NCI-H128 (cell line): ENCODE measurements around the gene TRIM14.
A peak's percentile ranks its signal among the peaks of the same experiment; 100 is the strongest.
"Not testable (repeated sequence)": the region's sequence is repeated elsewhere in the genome, so short reads cannot be mapped to it uniquely, and the experiment has no call there.

Source experiments
- DNase-seq: peaks from one replicate; lab custom pipeline; 2025; ENCODE audit not compliant: unreplicated experiment; lab: John Stamatoyannopoulos, UW

TRIM14 gene

DNA sequence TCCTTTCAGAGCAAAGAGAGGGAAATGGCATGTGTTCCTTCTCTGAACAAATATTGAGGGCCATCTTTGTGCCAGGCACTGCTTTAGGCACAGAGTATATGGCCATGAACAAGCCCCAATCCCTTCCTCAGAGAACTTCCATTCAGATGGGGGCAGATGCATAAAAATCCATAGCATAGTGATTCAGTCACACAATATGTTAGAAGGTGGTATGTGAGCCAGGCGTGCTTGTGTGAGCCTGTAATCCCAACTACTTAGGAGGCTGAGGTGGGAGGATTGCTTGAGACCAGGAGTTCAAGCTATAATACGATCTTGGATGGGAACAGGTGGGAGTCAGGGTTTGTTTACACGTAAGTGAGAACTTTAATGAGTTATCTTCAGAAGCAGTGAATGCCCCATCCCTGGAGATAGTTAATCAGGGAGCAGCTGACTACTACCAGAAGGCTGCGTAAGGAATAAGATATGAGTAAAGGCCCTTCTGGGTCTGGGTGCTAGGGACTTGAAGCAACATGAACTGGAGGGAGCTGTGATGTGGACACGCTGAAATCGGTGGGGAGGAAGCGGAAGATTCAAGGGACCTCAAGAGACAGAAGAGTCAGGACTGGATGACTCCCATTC is 35.3 kb downstream of the TRIM14 start:
- DNase-seq, result no peak

DNA sequence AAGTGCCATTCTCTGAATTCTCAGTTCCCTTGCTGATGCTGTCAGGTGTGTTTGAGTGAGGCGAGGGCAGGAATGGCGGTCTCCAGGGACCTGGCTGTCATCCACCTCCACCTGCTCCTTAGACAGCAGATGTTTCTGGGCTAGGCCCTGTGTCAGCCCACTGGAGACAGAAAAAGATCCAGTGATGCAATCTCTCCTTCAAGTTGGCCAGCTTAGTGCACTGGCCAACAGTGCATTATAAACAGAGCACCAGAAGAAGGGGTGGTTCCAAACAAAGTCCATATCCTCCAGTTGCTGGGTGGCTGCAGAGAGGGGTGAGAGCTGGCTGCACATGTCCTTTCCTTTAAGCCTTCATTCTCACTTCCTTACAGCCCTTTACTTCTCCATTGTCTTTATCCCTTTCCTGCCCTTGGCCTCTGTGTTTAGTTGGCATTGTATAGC is 35.9 kb downstream of the TRIM14 start:
- no peak for DNase-seq

DNA sequence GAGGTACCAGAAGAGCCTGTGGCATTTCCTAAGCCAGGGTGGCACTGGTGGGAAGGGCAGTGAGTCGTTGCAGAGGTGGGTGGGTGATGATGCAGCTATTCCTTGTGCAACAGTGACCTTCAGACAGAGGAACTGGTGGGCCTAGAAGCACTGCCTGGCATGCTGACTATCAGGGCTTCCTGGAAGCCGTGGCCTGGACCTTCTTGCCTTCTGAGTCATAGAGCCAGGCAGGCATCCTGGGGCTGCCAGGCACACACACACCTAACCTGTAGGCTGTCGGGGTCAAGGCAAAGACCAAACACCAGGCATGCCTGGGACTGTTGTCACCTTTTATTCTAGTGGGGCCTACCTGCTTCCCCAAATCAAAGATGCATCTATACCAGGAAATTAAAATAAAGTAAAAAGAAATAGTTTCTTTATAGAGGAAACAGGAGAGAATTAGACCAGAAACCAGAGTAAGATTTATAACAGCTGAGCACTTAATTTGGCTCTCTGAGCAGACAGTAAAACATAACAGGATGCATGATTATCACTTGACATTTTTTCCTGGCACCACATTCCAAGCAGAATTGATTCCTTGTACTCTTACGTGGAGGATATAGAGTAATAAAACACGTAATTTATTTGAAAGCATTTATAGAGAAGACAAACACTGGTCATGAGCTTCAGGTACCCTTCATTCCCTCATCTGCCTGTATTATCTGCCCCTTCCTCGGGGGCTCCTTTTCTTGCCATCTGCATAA is 37.4 kb downstream of the TRIM14 start:
- DNase-seq, result no peak

DNA sequence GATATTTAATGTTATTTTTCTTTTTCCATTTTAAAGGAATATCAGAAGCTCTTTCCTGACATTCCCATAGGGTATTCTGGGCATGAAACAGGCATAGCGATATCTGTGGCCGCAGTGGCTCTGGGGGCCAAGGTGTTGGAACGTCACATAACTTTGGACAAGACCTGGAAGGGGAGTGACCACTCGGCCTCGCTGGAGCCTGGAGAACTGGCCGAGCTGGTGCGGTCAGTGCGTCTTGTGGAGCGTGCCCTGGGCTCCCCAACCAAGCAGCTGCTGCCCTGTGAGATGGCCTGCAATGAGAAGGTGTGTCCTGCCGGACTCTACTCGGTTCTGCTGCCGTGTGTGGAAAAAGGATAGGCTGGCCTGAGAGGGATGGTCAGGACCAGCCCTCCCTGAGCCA is 38.2 kb downstream of the TRIM14 start:
- DNase-seq, result no peak

- DNase-seq, result no peak
Measured at GRCh38 chr9:98080326-98080725, 38.7 kb downstream of the TRIM14 start.

DNA sequence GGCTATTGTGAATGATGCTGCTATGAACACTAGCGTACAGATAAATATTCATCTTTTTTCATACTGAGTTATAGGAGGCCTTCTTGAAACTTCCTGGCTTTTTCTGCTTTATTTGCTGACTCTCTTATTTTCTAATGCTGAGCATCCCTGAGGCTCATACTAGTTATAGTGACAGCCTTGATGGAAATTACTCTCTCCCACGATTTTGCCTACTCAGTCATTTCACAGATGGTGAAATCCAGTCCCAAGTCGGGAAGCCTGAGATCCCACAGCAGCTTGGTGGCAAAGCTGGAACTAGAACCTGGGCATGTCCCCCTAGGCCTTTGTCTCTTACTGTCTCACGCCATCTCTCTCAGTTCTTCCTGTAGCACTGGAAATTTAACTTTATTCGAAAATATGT is 40.1 kb downstream of the TRIM14 start:
- no peak for DNase-seq

- not testable (repeated sequence) for DNase-seq
Measured at GRCh38 chr9:98076514-98076890, 42.5 kb downstream of the TRIM14 start.

- no peak for DNase-seq
Measured at GRCh38 chr9:98075332-98075805, 43.7 kb downstream of the TRIM14 start.

GRCh38 chr9:98074115-98074990 is 44.7 kb downstream of the TRIM14 start:
- DNase-seq, result peak; percentile 17

- DNase-seq, result no peak
Measured at GRCh38 chr9:98071737-98072136, 47.3 kb downstream of the TRIM14 start.

DNA sequence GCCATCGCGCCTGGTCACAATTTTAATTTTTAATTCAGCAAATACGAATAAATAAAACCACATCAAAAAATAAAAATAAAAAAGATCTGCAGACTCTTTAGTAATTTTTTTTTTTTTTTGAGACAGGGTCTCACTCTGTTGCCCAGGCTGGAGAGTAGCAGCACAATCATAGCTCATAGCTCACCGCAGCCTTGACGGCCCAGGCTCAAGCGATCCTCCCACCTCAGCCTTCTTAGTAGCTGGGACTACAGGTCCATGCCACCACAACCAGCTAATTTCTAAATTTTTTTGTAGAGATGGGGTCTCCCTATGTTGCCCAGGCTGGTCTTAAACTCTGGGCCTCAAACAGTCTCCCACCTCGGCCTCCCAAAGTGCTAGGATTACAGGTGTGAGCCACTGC is 48.3 kb downstream of the TRIM14 start:
- DNase-seq, result no peak

- no peak for DNase-seq
Measured at GRCh38 chr9:98069551-98069950, 49.5 kb downstream of the TRIM14 start.

GRCh38 chr9:98067184-98067583 is 51.8 kb downstream of the TRIM14 start:
- DNase-seq, result no peak

- no peak for DNase-seq
Measured at GRCh38 chr9:98066235-98066634, 52.8 kb downstream of the TRIM14 start.

DNA sequence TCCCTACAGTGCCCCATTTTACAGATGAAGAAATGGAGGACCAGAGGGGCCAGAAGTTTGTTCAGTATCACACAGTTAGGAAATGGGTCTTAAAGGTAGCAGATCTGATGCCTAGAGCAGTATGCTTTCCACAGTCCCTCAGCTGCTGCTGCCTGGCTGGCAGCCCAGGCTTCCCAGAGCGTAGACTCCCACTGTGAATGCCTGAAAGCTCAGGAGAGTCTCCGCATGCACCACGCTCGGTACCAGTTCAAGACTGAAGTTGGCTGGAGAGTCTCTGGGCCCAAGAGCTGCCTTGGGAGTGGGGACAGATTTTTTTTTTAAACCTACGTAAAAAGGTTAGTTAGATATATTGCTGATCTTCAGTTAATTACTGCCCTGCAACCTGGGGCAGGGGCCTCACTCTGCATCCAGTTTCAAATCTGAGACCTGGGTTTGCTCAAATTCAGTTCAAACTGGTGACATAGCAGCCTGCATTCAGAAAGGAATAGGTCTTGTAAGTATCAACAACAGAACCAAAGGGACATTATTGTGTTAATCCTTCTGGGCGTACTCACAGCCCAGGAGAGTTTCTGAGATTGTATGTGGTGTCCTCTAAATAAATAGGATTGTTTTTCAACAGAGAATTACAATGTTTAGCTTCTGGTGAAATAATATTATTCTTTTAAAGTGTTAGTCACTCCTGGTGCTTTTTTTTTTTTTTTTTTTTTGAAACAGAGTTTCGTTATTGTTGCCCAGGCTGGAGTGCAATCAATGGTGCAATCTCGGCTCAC is 54.2 kb downstream of the TRIM14 start:
- DNase-seq, result no peak

DNA sequence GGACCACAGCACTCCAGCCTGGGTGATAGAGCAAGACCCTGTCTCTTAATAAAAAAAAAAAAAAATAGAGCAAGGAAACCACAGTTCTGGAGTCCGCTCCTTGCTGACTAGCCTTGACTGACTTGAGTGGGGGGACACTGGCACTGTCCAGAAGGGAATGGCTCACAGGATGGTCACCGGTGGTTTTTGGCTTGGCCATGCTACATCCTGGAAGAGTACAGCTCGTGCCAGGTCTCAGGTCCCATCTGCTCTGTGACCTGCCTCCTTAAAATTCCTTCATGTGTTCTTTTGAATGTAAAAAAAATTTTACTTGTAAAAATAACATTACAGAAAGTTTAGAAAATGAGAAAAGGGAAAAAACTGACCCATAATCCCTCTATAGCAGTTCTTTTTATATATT is 56.9 kb downstream of the TRIM14 start:
- no peak for DNase-seq

DNA sequence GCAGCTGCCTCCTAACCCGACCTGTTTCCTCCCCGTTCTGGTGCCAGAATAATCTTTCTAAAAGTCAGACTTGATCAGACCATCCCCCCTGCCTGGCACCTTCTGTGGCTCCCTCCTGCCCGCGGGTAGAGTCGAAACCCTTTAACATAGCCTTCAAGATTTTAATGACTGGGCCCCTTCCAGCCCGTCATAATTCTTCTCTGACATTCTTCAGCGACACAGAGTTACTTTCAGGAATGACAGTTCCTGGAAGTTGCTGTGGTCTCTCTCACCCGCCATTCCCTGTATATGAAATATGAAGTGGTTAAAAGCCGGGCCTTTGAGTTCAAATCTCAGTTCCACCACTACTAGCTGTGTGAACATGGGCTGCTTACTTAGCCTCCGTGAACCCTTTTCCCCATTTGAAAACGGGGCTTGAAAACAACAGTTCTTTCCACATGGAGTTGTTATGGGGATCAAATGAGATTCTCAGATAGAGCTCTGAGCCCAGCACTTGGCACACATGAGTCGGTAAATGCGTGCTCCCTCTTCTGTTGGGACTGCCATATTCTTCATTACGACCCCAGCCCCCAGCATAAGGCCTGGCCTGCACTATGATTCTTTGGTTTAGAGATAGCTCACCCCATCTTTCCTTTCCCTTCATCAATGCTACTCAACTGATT is 61.8 kb downstream of the TRIM14 start:
- DNase-seq, result no peak

- DNase-seq, result peak; percentile 63
Measured at GRCh38 chr9:98056269-98057137, 62.5 kb downstream of the TRIM14 start, which contains the start of gene NANS. NANS (plus strand) TSS chr9:98056732; CDS start chr9:98056809, 77 bp downstream.

GRCh38 chr9:98054376-98054951 is 64.6 kb downstream of the TRIM14 start:
- DNase-seq, result no peak
